ENCODE results near the gene ANP32E. TPM values are rescaled to one million over a fixed set of nuclear protein-coding genes. Genes with fewer than 3 reads are reported as not detected.
A peak's percentile ranks its signal among the peaks of the same experiment; 100 is the strongest.

Gene ANP32E
- total and polyA plus RNA-seq, 4 experiments from 2014 or later, result 53.4 to 66.5 (median 61.7) TPM

- H3K9me3 Mint-ChIP-seq, result peaks cover 0 to 2% (median 0%) of the 10 kb centered on the region in 8 donors
- ChIA-PET POLR2A (ENCODE audit: partially characterized antibody) (interaction anchor here (1.2 to 2.0 kb wide), 3 partner anchors 12 to 97 kb away, joined by 3 to 19 read pairs (median 7); partner anchors contain the start of genes ANP32E and RPRD2), CTCF (ENCODE audit: partially characterized antibody) (interaction anchor here (0.6 kb wide), 1 partner anchor 12 kb away, joined by 3 read pairs; no protein-coding TSS in a partner anchor)
- intact Hi-C loops (cut with micrococcal nuclease), result loop anchor here (1.0 to 2.0 kb wide), 3 partner anchors 15 to 32 kb away; partner anchors contain the start of genes ANP32E, CIART and MRPS21
- peaks cover 24% of the 10 kb centered on the region for H3K4me1 ChIP-seq (ENCODE audit: insufficient read depth, low read length)
- H3K27me3 Mint-ChIP-seq, result no peaks in the 10 kb centered on the region
- H3K4me3 Mint-ChIP-seq, result peak overlapping the region; percentile 92 to 99 (median 97)
- peaks cover 30% of the 10 kb centered on the region for H3K36me3 ChIP-seq (ENCODE audit: insufficient read depth, low read length)
- peak overlapping the region; percentile 96 to 99 (median 99) for H3K27ac Mint-ChIP-seq
- peak overlapping the region; percentile 96 for H3K27ac ChIP-seq (ENCODE audit: low read depth, low read length)
- peak overlapping the region; percentile 83 to 85 for H3K4me3 ChIP-seq (ENCODE audit: low read length in 2 of 2)
- peaks cover 24 to 55% of the 10 kb centered on the region in 2 donors for H3K36me3 Mint-ChIP-seq
- no peaks in the 10 kb centered on the region for H3K9me3 ChIP-seq (ENCODE audit: control insufficient read depth in 1 of 2, low read length in 2 of 2)
- no peaks in the 10 kb centered on the region for H3K27me3 ChIP-seq (ENCODE audit: insufficient read depth, low read length)
- peaks cover 18 to 35% (median 27%) of the 10 kb centered on the region in 4 donors for H3K4me1 Mint-ChIP-seq
- no peak for DNase-seq
Observed at GRCh38 chr1:150267896-150268295, 32.0 kb upstream of the ANP32E start.

GRCh38 chr1:150263549-150263948, 27.6 kb upstream of the ANP32E start:
- H3K4me1 ChIP-seq (ENCODE audit: insufficient read depth, low read length), result peaks cover 15% of the 10 kb centered on the region
- H3K36me3 ChIP-seq (ENCODE audit: insufficient read depth, low read length), result peaks cover 30% of the 10 kb centered on the region
- H3K9me3 Mint-ChIP-seq, result no peaks in the 10 kb centered on the region
- no peak overlapping the region for H3K4me3 ChIP-seq (ENCODE audit: low read length in 2 of 2)
- H3K36me3 Mint-ChIP-seq, result peaks cover 22 to 40% of the 10 kb centered on the region in 2 donors
- peaks cover 6% of the 10 kb centered on the region for H3K27me3 ChIP-seq (ENCODE audit: insufficient read depth, low read length)
- no peak for DNase-seq
- peaks cover 0 to 7% of the 10 kb centered on the region in 2 donors for H3K27me3 Mint-ChIP-seq
- ChIA-PET CTCF (ENCODE audit: partially characterized antibody) (interaction anchor here (2.0 kb wide), 1 partner anchor 18 kb away, joined by 6 read pairs; no protein-coding TSS in a partner anchor), POLR2A (ENCODE audit: partially characterized antibody) (interaction anchor here (0.6 kb wide), 2 partner anchors 8 kb away, joined by 3 read pairs; no protein-coding TSS in a partner anchor)
- peak overlapping the region in 2 of 7 donors; percentile 36 to 40 for H3K27ac Mint-ChIP-seq
- intact Hi-C loops (cut with micrococcal nuclease), result no loop called here
- H3K27ac ChIP-seq (ENCODE audit: low read depth, low read length), result no peak overlapping the region
- H3K4me3 Mint-ChIP-seq, result no peak overlapping the region
- peaks cover 11 to 28% (median 19%) of the 10 kb centered on the region in 4 donors for H3K4me1 Mint-ChIP-seq
- no peaks in the 10 kb centered on the region for H3K9me3 ChIP-seq (ENCODE audit: control insufficient read depth in 1 of 2, low read length in 2 of 2)

- ChIA-PET POLR2A (ENCODE audit: partially characterized antibody) (interaction anchor here (0.6 to 0.9 kb wide), 4 partner anchors 9 to 123 kb away, joined by 3 to 4 read pairs (median 4); partner anchors contain the start of gene RPRD2), CTCF (ENCODE audit: partially characterized antibody) (interaction anchor here (0.8 to 2.5 kb wide), 4 partner anchors 9 to 19 kb away, joined by 5 to 10 read pairs (median 6); partner anchors contain the start of gene C1orf54)
- Mint-ChIP-seq H3K4me1 (peaks cover 6 to 19% (median 13%) of the 10 kb centered on the region in 4 donors), H3K36me3 (peaks cover 19 to 31% of the 10 kb centered on the region in 2 donors), H3K9me3 (no peaks in the 10 kb centered on the region), H3K27me3 (peaks cover 5 to 11% of the 10 kb centered on the region in 2 donors), H3K27ac (peak overlapping the region in 4 of 7 donors; percentile 37 to 43 (median 40)), H3K4me3 (no peak overlapping the region)
- peaks cover 11% of the 10 kb centered on the region for H3K27me3 ChIP-seq (ENCODE audit: insufficient read depth, low read length)
- no peaks in the 10 kb centered on the region for H3K9me3 ChIP-seq (ENCODE audit: control insufficient read depth in 1 of 2, low read length in 2 of 2)
- DNase-seq, result no peak
- no peak overlapping the region for H3K4me3 ChIP-seq (ENCODE audit: low read length in 2 of 2)
- no peak overlapping the region for H3K27ac ChIP-seq (ENCODE audit: low read depth, low read length)
- intact Hi-C loops (cut with micrococcal nuclease), result no loop called here
- H3K4me1 ChIP-seq (ENCODE audit: insufficient read depth, low read length), result peaks cover 10% of the 10 kb centered on the region
- H3K36me3 ChIP-seq (ENCODE audit: insufficient read depth, low read length), result peaks cover 30% of the 10 kb centered on the region
Observed at GRCh38 chr1:150262388-150263320, 26.7 kb upstream of the ANP32E start.

- DNase-seq, result no peak
- H3K27ac ChIP-seq (ENCODE audit: low read depth, low read length), result no peak overlapping the region
- intact Hi-C loops (cut with micrococcal nuclease), result no loop called here
- H3K27me3 ChIP-seq (ENCODE audit: insufficient read depth, low read length), result peaks cover 24% of the 10 kb centered on the region
- Mint-ChIP-seq H3K4me1 (peaks cover 0 to 17% (median 6%) of the 10 kb centered on the region in 4 donors), H3K36me3 (peaks cover 13 to 20% of the 10 kb centered on the region in 2 donors), H3K4me3 (no peak overlapping the region), H3K27ac (no peak overlapping the region), H3K9me3 (no peaks in the 10 kb centered on the region), H3K27me3 (peaks cover 15 to 21% of the 10 kb centered on the region in 2 donors)
- CTCF ChIA-PET (ENCODE audit: partially characterized antibody), result interaction anchor here (2.5 kb wide), 1 partner anchor 10 kb away, joined by 10 read pairs; no protein-coding TSS in a partner anchor
- no peaks in the 10 kb centered on the region for H3K9me3 ChIP-seq (ENCODE audit: control insufficient read depth in 1 of 2, low read length in 2 of 2)
- peaks cover 21% of the 10 kb centered on the region for H3K36me3 ChIP-seq (ENCODE audit: insufficient read depth, low read length)
- POLR2A ChIA-PET (ENCODE audit: partially characterized antibody), result no interaction called here
- no peak overlapping the region for H3K4me3 ChIP-seq (ENCODE audit: low read length in 2 of 2)
- peaks cover 4% of the 10 kb centered on the region for H3K4me1 ChIP-seq (ENCODE audit: insufficient read depth, low read length)
Observed at GRCh38 chr1:150261367-150261766, 25.5 kb upstream of the ANP32E start.

GRCh38 chr1:150259758-150260669, 24.1 kb upstream of the ANP32E start:
- peaks cover 19 to 24% of the 10 kb centered on the region in 2 donors for H3K27me3 Mint-ChIP-seq
- H3K4me3 ChIP-seq (ENCODE audit: low read length in 2 of 2), result no peak overlapping the region
- H3K27ac ChIP-seq (ENCODE audit: low read depth, low read length), result no peak overlapping the region
- peaks cover 27% of the 10 kb centered on the region for H3K27me3 ChIP-seq (ENCODE audit: insufficient read depth, low read length)
- H3K36me3 Mint-ChIP-seq, result peaks cover 2 to 7% of the 10 kb centered on the region in 2 donors
- intact Hi-C loops (cut with micrococcal nuclease), result loop anchor here (5.0 kb wide), 1 partner anchor 737 kb away; no protein-coding TSS in a partner anchor
- H3K36me3 ChIP-seq (ENCODE audit: insufficient read depth, low read length), result peaks cover 7% of the 10 kb centered on the region
- no peak for DNase-seq
- H3K9me3 ChIP-seq (ENCODE audit: control insufficient read depth in 1 of 2, low read length in 2 of 2), result no peaks in the 10 kb centered on the region
- H3K27ac Mint-ChIP-seq, result peak overlapping the region in 1 of 7 donors; percentile 36
- peaks cover 8 to 25% (median 13%) of the 10 kb centered on the region in 4 donors for H3K4me1 Mint-ChIP-seq
- ChIA-PET POLR2A (ENCODE audit: partially characterized antibody) (interaction anchor here (1.0 kb wide), 1 partner anchor 9 kb away, joined by 6 read pairs; the partner anchor contains the start of gene APH1A), CTCF (ENCODE audit: partially characterized antibody) (interaction anchor here (2.5 kb wide), 1 partner anchor 9 kb away, joined by 10 read pairs; no protein-coding TSS in a partner anchor)
- H3K4me3 Mint-ChIP-seq, result no peak overlapping the region
- H3K4me1 ChIP-seq (ENCODE audit: insufficient read depth, low read length), result peaks cover 15% of the 10 kb centered on the region
- no peaks in the 10 kb centered on the region for H3K9me3 Mint-ChIP-seq

GRCh38 chr1:150259217-150259616, 23.3 kb upstream of the ANP32E start:
- intact Hi-C loops (cut with micrococcal nuclease), result loop anchor here (5.0 kb wide), 1 partner anchor 738 kb away; no protein-coding TSS in a partner anchor
- no peak overlapping the region for H3K27ac Mint-ChIP-seq
- Histone ChIP-seq H3K4me3 (ENCODE audit: low read length in 2 of 2) (no peak overlapping the region), H3K27me3 (ENCODE audit: insufficient read depth, low read length) (peaks cover 27% of the 10 kb centered on the region), H3K36me3 (ENCODE audit: insufficient read depth, low read length) (peaks cover under 1% of the 10 kb centered on the region), H3K9me3 (ENCODE audit: control insufficient read depth in 1 of 2, low read length in 2 of 2) (no peaks in the 10 kb centered on the region), H3K27ac (ENCODE audit: low read depth, low read length) (no peak overlapping the region), H3K4me1 (ENCODE audit: insufficient read depth, low read length) (peaks cover 15% of the 10 kb centered on the region)
- peak overlapping the region in 1 of 8 donors; percentile 49 for H3K4me3 Mint-ChIP-seq
- DNase-seq, result no peak
- H3K36me3 Mint-ChIP-seq, result no peaks in the 10 kb centered on the region
- peaks cover 21 to 24% of the 10 kb centered on the region in 2 donors for H3K27me3 Mint-ChIP-seq
- ChIA-PET CTCF (ENCODE audit: partially characterized antibody) (no interaction called here), POLR2A (ENCODE audit: partially characterized antibody) (no interaction called here)
- H3K4me1 Mint-ChIP-seq, result peaks cover 8 to 25% (median 13%) of the 10 kb centered on the region in 4 donors
- H3K9me3 Mint-ChIP-seq, result no peaks in the 10 kb centered on the region

Measured in CD4-positive, alpha-beta memory T cell (primary cell).